Stimulated activated CD4-positive, alpha-beta T cell treated with anti-CD3 and anti-CD28 coated beads, Interleukin-4, amount 100 ng/mL, for 1 hour (primary cell): ENCODE measurements around the gene FAM151B.
"Not testable (repeated sequence)": the region's sequence is repeated elsewhere in the genome, so short reads cannot be mapped to it uniquely, and the experiment has no call there.

Experiments
- DNase-seq: peaks from one replicate; pipeline ENCODE4 v3.0.0-alpha.2; 2020

The FAM151B gene

DNA sequence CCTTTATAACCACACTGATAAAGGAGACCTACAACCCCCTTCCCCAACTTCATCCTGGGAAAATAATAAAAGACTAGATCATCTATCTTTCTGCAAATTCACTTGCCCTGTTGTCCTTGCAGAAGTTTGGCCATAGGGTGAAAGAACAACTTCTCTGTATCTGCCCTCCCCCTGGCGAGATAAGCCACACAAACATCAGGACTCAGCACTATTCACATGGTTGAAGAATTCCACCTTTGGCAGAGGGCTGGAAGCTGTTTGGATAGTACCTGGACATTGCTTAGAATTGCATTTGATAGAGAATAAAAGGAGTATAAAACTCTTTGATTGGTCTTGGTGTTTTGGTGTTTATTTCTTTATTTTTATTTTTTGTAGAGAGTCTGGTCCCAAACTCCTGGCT lies 16.9 kb downstream of the FAM151B start:
- DNase-seq = no peak

DNA sequence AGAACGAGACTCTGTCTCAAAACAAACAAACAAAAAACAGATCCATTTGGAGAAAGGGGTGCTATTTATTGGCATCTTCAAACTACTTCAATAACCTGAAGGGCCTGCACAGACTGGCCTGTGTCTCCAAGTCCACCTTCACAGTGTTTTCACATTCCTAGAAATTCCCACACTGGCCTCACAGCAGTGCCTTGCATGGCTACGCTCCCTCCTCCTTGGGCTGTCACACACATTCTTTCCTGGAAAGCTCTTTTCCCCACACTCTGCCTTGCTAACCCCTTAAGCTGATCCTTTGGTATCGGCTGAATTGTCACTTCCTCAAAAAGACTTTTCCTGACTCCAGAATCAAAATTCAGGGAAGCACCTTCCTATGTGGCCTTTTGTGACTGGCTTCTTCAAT lies 19.8 kb downstream of the FAM151B start:
- DNase-seq = no peak

DNA sequence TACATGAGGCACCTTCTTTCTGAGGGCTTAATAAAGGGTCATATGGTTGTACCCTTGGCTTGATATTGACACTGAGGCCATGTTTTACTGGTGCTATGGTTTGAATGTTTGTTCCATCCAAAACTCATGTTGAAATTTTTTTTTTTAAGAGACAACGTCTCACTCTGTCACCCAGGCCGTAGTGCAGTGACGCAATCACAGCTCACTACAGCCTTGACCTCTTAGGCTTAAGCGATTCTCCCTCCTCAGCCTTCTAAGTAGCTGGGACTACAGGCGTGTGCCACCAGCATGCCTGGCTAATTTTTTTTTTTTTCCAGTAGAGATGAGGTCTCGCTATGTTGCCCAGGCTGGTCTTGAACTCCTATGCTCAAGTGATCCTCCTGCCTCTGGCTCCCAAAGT lies 20.9 kb downstream of the FAM151B start:
- no peak for DNase-seq

DNA sequence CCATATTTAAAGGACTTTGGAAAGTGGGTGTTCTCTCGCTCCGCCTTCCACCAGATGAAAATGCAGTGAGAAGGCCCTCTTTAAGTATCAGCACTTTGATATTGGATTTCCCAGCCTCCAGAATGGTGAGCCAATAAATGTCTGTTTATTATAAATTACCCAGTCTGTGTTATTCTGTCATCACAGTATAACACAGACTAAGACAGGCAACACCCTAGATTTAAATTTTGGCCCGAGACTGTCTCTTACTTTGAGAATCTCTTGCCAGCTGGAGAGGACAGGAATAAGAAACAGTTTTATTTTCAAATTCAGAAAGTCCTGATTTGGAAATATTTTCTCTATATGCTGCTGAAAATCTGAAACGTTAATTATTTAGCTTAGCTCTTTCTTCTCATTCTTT lies 21.5 kb downstream of the FAM151B start:
- DNase-seq = no peak

DNA sequence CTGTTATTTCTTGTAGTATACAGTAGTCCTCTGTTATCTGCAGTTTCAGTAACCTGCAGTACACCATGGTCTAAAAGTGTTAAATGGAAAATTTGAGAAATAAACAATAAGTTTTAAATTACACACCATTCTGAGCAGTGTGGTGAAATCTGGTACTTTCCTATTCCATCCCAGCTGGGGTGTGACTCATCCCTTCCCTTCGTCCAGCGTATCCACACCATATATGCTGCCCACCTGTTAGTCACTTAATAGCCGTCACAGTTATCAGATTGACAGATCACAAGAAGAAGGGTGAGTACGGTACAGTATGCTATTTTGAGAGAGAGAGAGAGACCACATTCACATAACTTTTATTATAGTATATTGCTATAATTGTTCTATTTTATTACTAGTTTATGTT lies 28.9 kb downstream of the FAM151B start:
- DNase-seq = no peak

DNA sequence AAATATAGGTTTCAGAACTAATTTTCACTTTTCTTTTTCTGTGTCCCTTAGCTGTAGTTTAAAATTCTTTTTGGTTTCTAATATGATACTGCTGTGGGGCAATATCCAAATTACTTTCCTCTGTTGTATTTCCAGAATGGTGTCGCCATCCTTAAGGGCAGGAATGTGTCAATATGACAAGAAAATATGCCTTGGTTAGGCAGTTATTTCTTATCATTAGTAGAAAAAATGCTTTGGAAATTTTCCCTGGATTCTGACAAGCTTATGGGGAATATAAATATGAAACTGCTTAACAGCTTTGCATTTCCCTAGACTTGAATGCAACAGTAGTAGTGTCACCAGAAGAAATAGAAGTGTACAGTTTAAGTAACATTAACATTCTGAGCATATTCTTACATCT lies 52.8 kb downstream of the FAM151B start:
- no peak for DNase-seq

DNA sequence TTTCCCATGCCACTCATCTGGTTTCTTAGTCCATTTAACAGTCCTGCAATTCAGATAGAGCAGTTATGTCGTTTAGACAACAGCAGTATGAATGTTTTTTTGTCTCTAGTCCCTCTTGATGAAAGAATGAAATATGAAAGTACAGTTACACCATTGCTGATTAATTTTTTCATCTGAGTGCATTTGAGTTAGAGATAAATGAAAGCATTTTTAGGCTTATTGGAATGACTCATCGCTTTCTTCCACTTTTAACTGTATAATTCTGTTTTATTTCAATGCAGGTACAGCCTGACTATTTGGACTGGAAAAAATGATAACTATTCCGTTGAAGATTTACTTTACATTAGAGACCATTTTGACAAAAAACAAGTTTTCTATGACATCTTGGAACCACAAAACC lies 53.5 kb downstream of the FAM151B start:
- DNase-seq = no peak

DNA sequence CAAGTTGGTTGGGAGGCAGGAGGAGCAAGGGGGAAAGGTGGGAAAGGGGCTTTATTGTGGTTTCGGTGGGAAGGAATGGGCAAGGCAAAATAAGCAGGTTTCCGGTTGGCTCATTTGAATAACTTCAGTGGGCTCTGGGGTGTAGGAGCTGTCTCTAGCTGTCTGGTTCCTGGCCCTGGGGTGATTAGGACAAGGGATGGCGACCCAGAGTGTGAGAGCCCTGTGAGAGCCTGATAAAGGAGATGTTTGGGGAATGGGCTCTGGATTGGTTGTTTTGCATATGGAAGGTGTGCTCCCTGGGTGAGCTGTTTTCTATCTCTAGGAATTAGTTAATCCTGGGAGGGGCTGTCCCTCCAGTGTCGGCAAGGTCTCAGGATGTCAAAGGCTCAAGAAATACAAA lies 66.7 kb downstream of the FAM151B start:
- DNase-seq = no peak

DNA sequence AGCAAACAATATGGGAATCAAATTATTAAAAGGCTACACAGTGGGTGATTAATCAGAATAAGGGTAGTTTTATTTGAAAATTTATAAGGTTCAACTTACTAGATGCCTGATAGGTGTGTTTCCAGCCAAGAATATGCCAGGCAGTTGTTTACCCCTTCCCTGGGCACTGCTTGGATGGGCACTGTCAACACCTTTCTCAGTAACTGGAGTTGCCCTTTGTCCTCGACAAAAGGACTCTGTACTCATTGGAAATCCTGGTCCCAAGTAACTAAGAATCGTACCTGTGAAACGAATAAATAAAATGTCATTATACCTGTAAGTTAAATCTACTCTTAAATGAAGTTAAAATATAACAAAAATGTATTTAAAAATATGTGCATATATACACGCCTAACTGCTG lies 67.2 kb downstream of the FAM151B start:
- DNase-seq = no peak

DNA sequence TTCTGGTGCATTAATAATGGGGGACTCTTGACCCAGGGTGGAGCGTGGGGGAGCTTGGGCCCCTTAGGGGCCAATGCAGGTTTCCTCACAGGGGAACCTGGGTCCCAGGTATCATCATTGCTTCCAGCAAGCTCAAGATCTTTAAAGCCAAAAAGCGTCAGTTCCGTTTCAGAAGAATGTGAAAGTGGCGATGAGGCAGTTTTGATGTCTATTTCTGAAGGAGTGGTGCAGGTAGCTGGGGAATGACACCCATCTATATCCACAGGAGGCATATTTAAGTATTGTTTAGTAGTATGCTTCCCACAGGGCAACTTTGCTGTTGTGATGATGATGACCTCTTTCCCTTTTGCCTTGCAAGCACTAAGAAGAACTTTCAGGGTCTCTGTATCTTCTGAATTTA lies 71.3 kb downstream of the FAM151B start:
- DNase-seq = no peak

DNA sequence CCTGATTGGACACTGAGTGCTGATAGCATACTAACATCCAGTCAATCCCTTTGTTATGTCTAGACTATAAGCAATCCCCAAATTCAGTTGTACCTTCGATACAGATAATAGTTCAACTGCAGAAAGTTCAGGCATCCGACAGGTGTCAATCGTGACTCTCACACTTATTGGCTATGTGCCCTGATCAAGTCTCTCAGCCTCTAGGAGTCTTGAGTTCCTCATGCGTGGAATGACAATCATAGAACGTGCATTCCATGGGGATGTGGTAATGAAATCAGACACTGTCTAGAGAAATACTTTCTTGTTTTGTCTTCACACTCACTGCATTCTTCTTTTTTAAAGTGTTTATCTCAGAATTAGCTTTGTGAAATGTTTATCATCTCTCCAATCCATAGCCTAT lies 77.4 kb downstream of the FAM151B start:
- DNase-seq = no peak

DNA sequence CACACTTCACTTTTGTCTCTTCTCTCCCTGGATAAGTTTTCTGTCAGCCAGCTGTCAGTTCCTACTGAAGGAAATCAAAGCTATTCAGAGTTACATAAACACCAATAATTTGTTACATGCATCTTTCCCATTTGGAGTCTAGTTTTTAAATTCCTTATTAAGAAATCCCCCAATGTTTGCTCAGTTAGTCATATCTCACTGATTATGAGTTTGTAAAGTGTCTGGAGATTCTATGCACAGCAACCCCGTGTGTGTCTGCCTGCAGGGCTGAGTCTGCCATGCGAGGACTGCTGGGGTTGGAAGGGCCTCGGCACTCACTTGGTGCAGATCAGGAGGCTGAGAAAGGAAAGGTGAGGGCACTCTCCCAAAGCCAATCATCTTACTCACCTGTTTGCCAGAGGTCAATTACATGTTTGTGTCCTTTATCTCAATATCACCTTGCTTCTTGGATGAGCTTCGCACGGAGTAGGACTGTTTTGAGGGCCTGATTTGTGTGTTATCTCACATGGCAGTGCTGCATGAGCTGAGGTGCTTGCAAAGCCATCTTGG lies 78.9 kb downstream of the FAM151B start:
- no peak for DNase-seq

DNA sequence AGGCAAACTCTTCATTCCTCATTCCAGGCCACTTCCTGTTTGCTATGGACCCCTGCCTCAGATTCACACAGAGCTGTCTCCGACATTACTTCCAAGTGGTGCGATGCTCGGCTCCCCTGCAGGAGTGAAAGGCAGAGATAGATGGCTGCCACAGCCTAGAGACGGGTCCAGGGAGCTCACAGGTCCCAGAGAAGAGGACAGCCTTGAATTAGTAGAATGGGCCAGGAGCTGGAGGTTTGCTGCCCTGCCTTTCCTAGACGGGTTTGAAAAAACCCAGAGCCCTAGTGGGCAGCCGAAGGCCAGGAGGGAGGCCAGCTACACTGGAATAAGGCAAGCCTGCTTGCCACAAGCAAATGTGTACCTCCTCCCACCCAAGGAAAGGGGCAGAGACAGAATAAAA lies 80.4 kb downstream of the FAM151B start:
- DNase-seq = no peak

DNA sequence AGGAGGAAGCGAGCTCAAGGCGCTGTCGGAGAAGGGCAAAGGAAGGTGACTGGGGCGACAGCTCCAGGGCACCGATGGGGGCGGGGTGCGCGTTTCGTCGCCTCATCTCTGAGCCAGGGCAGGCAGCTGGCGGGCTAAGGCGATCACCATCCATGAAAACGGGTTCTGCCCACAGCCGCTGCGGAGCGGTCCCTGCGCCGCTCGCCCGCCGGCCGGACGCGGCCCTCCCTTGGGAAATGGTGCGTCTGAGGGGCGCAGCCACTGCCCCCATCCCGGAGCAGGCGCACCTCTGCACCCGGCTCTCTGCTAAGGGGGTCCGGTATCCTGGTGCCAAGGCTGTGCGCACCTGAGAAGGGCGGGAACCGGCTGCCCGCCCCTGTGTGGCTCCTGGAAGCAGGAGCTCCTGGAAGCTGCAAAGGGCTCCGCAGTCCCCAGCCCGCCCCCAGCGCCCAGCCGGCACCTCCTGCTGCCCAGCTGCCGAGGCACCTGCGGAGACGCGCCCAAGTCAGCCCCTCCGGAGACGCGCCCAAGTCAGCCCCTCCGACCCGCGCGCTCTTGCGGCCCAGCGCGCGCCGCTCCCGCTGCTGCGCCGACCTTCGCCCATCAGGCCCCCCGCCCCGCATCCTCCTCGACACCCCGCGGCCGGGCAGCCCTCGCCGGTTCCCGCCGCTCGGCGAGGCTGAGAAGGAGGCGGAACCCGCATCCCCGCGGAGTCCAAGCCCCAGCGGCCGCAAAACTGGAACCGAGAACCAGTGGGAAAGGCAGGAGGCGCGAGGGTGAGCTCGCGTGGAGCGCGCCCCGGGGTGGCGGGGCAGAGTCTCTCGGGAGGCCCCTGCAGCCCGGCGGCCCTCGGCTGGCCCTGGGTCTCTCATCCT lies 81.4 kb downstream of the FAM151B start:
- DNase-seq = no peak

DNA sequence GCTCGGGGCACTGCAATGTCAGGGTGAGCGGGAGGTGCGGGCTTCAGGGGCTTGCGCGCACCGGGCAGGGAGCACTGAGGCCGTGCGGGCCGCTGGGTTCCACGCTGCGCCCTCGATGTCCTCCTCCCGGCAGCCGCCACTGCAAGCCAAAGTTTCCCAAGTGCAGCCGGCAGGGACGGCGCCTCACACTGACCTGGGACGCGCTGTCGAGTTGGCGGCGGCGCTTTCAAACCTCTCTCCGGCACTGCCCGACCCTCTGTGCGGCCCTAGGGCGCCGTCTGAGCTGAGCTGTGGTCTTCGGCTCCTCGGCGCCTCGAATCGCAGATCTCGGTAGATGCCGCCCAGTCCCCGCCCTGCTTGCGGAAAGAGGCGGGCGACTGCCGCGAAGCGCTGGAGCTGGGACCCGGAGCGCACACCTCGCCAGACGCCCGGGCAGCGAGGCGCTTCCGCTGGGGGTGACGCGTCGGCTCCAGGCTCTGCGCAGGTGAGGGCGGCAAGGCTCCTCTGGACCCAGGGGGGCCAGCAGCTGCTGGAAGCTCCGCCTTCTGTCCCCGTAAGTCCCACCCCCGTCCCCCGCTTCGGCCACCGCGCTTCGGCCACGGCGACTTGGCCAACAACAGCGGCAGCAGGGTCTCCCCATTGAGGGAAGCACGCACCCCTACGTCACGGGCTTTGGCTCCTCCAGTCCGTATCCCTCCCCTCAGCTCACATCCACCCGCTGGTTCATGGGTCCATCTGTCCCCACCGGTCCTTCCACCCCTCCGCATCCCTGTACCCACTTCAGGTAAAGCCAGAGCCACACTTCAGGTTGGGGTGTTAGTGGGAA lies 82.3 kb downstream of the FAM151B start, which contains the start of gene ANKRD34B:
Gene ANKRD34B (minus strand): TSS at position 320 of the 826 bp plus-strand sequence. CDS start 10,261 bp downstream, outside the sequence.
- no peak for DNase-seq

DNA sequence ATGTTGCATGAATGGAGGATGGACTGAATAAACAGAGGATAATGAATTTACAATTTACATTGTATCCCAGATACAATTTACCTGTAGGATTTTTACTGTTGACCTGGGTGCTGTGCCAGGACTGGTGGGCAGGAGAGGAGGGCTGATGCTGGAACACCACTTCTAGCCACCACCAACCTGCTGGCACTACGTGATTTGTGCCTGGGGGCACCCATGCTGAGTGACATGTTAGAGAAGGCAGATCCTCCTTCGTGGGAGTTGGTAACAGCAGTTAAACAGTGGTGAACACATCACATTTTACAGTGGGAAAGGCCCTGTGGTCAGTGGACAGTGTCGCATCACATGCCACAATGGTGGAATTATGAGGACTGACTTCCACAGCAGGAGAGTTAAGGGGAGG lies 85.2 kb downstream of the FAM151B start:
- no peak for DNase-seq

DNA sequence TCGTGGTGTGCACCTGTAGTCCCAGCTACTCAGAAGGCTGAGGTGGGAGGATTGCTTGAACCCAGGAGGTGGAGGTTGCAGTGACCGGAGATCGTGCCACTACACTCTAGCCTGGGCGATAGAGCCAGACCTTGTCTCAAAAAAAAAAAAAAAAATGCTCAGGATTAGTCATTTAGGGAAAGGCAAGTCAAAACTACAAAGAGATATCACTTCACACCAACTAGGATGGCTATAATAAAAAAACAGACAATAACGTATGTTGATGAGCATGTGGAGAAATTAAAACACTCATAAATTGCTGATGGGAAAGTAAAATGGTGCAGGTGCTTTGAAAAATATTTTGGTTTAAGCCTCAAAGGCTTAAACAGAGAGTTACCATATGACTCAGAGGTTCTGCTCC lies 88.5 kb downstream of the FAM151B start:
- DNase-seq = no peak

DNA sequence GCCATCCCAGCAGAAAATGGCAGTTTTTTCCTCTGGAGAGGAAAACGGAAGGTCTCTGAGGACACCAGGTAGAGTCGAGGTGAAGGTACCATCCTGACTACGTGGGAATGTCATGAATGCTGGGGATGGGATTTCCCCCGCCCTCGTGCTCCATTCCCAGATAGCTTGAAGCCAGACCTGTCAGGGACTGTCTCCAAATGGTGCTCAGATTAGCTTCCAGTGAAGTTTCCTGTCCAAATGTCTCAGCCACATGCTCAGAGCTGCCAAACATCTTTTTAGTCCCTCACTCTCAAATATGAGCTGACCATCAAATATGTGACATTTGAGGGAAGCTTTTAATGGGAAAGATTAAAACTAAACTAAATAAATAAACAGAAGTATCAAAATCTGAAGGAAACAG lies 89.8 kb downstream of the FAM151B start:
- DNase-seq = no peak

DNA sequence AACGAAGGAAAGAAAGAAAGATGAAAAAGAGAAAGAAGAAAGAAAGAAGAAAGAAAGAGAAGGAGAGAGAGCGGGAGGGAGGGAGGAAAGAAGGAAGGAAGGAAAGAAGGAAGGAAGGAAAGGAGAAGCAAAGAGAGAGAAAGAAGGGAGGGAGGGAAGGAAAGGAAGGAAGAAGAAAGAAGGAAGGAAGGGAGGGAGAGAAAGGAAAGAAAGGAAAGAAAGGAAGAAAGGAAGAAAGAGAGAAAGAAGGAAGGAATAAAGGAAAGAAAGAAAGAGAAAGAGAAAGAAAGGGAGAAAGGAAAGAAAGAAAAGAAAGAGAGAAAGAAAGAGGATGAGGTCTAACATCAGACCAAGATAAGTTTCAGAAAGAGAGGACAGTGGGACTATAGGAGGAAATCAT lies 91.2 kb downstream of the FAM151B start:
- no peak for DNase-seq

DNA sequence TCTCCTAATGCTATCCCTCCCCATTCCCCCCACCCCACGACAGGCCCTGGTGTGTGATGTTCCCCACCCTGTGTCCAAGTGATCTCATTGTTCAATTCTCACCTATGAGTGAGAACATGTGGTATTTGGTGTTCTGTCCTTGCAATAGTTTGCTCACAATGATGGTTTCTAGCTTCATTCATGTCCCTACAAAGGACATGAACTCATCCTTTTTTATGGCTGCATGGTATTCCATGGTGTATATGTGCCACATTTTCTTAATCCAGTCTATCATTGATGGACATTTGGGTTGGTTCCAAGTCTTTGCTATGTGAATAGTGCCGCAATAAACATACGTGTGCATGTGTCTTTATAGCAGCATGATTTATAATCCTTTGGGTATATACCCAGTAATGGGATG lies 92.4 kb downstream of the FAM151B start:
- not testable (repeated sequence) for DNase-seq

DNA sequence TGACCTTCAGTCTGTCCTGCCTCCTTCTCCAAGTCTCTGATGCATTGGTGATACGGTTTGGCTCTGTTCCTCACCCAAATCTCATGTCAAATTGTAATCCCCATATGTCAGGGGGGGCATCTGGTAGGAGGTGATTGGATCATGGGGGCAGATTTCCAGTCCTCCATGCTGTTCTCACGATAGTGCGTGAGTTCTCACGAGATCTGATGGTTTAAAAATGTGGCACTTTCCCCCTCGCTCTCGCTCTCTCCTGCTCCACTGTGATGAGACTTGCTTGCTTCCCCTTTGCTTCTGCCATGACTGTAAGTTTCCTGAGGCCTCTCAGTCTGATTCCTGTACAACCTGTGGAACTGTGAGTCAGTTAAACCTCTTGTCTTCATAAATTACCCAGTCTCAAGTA lies 96.9 kb downstream of the FAM151B start:
- DNase-seq = no peak

DNA sequence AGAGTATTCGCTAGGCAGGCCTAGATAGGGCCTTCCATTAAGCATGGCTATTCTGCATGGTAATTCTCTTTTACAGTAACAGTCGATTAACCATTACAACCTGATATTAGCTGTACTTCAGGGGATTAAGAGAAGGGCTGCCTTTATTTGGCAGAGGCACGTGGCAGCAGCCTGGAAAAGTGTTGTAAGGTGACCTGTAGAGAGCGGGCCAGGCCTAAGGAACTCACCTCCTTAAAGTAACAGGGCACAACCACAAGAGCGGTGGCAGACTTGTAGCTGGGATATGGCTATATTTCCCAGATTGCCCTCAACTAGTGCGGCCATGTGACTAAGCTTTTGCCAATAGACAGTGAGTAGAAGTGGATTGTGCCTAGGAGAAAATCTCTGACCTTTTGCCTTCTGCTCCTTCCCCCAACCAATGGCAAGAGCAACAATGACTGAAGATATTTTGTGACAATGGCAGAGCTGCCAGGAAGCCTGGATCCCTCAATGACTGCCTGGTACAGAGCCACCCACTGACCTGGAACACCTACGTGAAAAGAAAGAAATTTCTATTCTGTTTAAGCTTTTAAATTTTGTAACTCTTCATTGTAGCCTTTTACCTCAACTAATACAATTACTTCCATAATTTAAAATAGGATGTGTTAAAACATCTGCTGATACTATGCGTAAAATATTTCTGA lies 101.1 kb downstream of the FAM151B start:
- no peak for DNase-seq

DNA sequence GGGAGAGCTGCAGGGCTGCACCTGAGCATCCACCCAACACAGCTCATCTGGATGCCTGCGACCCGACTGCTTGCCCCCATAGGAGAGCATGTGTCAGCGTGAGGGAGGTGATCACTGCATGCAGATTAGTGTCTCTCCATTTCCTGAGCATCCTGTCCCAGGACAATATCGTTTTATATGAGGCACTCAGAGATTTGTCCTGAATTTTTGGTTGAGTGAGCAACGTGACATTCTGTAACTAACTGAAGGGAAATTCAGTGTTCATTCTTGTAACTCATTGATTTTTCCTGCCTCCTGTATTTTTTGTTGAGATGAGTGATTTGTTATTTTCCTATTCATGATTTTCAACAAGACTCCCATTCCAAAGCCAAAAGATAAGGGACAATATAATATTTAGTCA lies 102.9 kb downstream of the FAM151B start:
- no peak for DNase-seq
